Thyroid gland (tissue), 4 donors: ENCODE results near the gene MGLL. TPM values are rescaled to one million over a fixed set of nuclear protein-coding genes. Genes with fewer than 3 reads are reported as not detected.
A peak's percentile ranks its signal among the peaks of the same experiment; 100 is the strongest.

ENCODE experiments used
- DNase-seq, 2 donors: peaks; one replicate each; pipeline ENCODE4 v3.0.0-alpha.2; 2019
- H3K27ac ChIP-seq, 3 donors: fragments of 200-600 bp; sonication (generic); 1 replicate in 2 of 3; 2 replicates in 1 of 3; pipeline ENCODE4 v1.5.1; 2016 to 2019; ENCODE audit warnings: mild to moderate bottlenecking in 1 of 3, moderate library complexity in 1 of 3
- H3K27me3 ChIP-seq: fragments of 200-600 bp; sonication (generic); one replicate; pipeline ENCODE4 v1.5.1; 2019
- H3K36me3 ChIP-seq, 2 donors: fragments of 200-600 bp; sonication (generic); one replicate each; pipeline ENCODE4 v1.5.1; 2016 to 2019
- H3K4me1 ChIP-seq, 2 donors: fragments of 200-600 bp; sonication (generic); one replicate each; pipeline ENCODE4 v1.5.1; 2017 to 2019
- H3K4me3 ChIP-seq, 3 donors: fragments of 200-600 bp; sonication (generic); replicated peaks in 1 of 3; 1 replicate in 2 of 3; 2 replicates in 1 of 3; pipeline ENCODE4 v1.5.1; 2016; ENCODE audit warnings: mild to moderate bottlenecking in 1 of 3
- H3K9me3 ChIP-seq: fragments of 200-600 bp; sonication (generic); one replicate; pipeline ENCODE4 v1.5.1; 2017
- CTCF ChIP-seq, 6 experiments: fragments of 200-600 bp in 3 of 6; fragments of 450-650 bp in 3 of 6; sonication (generic) in 3 of 6; IDR thresholded peaks; one replicate each; pipeline ENCODE4 v1.5.1; 2016 to 2019; ENCODE audit warnings: antibody characterized with exemption in 6 of 6, mild to moderate bottlenecking in 2 of 6, inconsistent platforms in 1 of 6, moderate library complexity in 1 of 6
- POLR2A ChIP-seq, 2 donors: fragments of 450-650 bp; IDR thresholded peaks; one replicate each; pipeline ENCODE4 v1.6.1; 2017; ENCODE audit warnings: antibody characterized with exemption in 2 of 2, mild to moderate bottlenecking in 2 of 2, moderate library complexity in 1 of 2
- WGBS, 2 donors: methylation state at CpG; one replicate each; pipeline ENCODE4 v1.1.5; 2017; 5-methylcytosine and 5-hydroxymethylcytosine counted together
- intact Hi-C: fragments of 100-400 bp; cut with DNase I; formaldehyde crosslinking; loops from one replicate; pipeline ENCODE4 v1.15.1; 2023
- total RNA-seq, 4 donors: library from RNA; depleted of rRNA; stranded (reverse); fragments of >200 nt; gene quantifications; one replicate each; pipeline ENCODE4 v1.2.3, GENCODE V29; 2016

MGLL gene
- total RNA-seq, 4 donors from 2014 or later: 12.4 to 24.7 (median 18.4) TPM

GRCh38 chr3:127784283-127784682, 38.0 kb downstream of the MGLL start:
- no peak for DNase-seq
- TF ChIP-seq CTCF (IDR thresholded peaks at IDR 0.05) (no peak), POLR2A (IDR thresholded peaks at IDR 0.05) (no peak)
- WGBS, 2 donors: 81 to 86% methylated on average over 7 of the region's 7 CpGs
- H3K9me3 ChIP-seq: no peaks in the 10 kb centered on the region
- peaks cover 0 to 18% of the 10 kb centered on the region in 2 donors for H3K4me1 ChIP-seq
- no peak overlapping the region for H3K27ac ChIP-seq
- no peak overlapping the region for H3K4me3 ChIP-seq
- H3K27me3 ChIP-seq: no peaks in the 10 kb centered on the region
- no peaks in the 10 kb centered on the region for H3K36me3 ChIP-seq
- intact Hi-C loops: no loop called here

- Histone ChIP-seq H3K4me1 (peaks cover 0 to 18% of the 10 kb centered on the region in 2 donors), H3K27ac (no peak overlapping the region)
Observed at GRCh38 chr3:127783642-127784160, 38.6 kb downstream of the MGLL start.

GRCh38 chr3:127783166-127783565, 39.1 kb downstream of the MGLL start:
- H3K4me3 ChIP-seq: no peak overlapping the region
- H3K4me1 ChIP-seq: peaks cover 0 to 18% of the 10 kb centered on the region in 2 donors
- WGBS, 2 donors: 89 to 90% methylated on average over 9 of the region's 9 CpGs
- no peak overlapping the region for H3K27ac ChIP-seq
- H3K27me3 ChIP-seq: no peaks in the 10 kb centered on the region
- no peaks in the 10 kb centered on the region for H3K9me3 ChIP-seq
- H3K36me3 ChIP-seq: no peaks in the 10 kb centered on the region
- TF ChIP-seq CTCF (IDR thresholded peaks at IDR 0.05) (no peak), POLR2A (IDR thresholded peaks at IDR 0.05) (no peak)
- no peak for DNase-seq
- intact Hi-C loops: no loop called here

More at GRCh38 chr3:127783642-127784160, 38.6 kb downstream of the MGLL start:
- no peak for DNase-seq
- TF ChIP-seq POLR2A (IDR thresholded peaks at IDR 0.05): no peak
- TF ChIP-seq CTCF (IDR thresholded peaks at IDR 0.05): no peak
- Histone ChIP-seq H3K9me3 (no peaks in the 10 kb centered on the region), H3K4me3 (no peak overlapping the region), H3K27me3 (no peaks in the 10 kb centered on the region), H3K36me3 (no peaks in the 10 kb centered on the region)
- 77 to 87% methylated on average over 4 of the region's 4 CpGs for WGBS, 2 donors
- intact Hi-C loops: no loop called here

GRCh38 chr3:127781411-127782001, 40.8 kb downstream of the MGLL start:
- no peak for TF ChIP-seq POLR2A (IDR thresholded peaks at IDR 0.05)
- TF ChIP-seq CTCF (IDR thresholded peaks at IDR 0.05): no peak
- peak in 1 of 2 donors; percentile 12 for DNase-seq
- no peaks in the 10 kb centered on the region for H3K36me3 ChIP-seq
- H3K9me3 ChIP-seq: no peaks in the 10 kb centered on the region
- H3K4me1 ChIP-seq: peaks cover 0 to 9% of the 10 kb centered on the region in 2 donors
- H3K4me3 ChIP-seq: no peak overlapping the region
- intact Hi-C loops: no loop called here
- peak overlapping the region in 2 of 3 donors; percentile 5 to 38 for H3K27ac ChIP-seq
- 65 to 76% methylated on average over 15 of the region's 15 CpGs for WGBS, 2 donors
- H3K27me3 ChIP-seq: no peaks in the 10 kb centered on the region
